Fibroblast of lung (primary cell): ENCODE measurements around the gene ATG14. TPM values are rescaled to one million over a fixed set of nuclear protein-coding genes. Genes with fewer than 3 reads are reported as not detected.

Source experiments
- DNase-seq, 2 donors: peaks; one replicate each; pipeline versions ENCODE4 v3.0.0 to v3.0.0-alpha.2; 2010; ENCODE audit warnings: low read depth in 2 of 2
- H2AFZ ChIP-seq: 2 replicates; pipeline ENCODE4 v1.5.1; 2012; ENCODE audit warnings: low read length, control low read depth, inconsistent platforms
- H3K27ac ChIP-seq: 2 replicates; pipeline ENCODE4 v1.5.1; 2011; ENCODE audit warnings: low read length, control low read depth; ENCODE audit not compliant: insufficient read depth
- H3K27me3 ChIP-seq: 2 replicates; pipeline ENCODE4 v1.5.1; 2011; ENCODE audit warnings: mild to moderate bottlenecking, low read length; ENCODE audit not compliant: control insufficient read depth, insufficient read depth
- H3K36me3 ChIP-seq: 2 replicates; pipeline ENCODE4 v1.5.1; 2011; ENCODE audit warnings: low read length; ENCODE audit not compliant: control insufficient read depth, insufficient read depth
- H3K4me1 ChIP-seq: 2 replicates; pipeline ENCODE4 v1.5.1; 2011; ENCODE audit warnings: low read length; ENCODE audit not compliant: control insufficient read depth, insufficient read depth; ENCODE audit errors: extremely low read depth
- H3K4me2 ChIP-seq: 2 replicates; pipeline ENCODE4 v1.5.1; 2011; ENCODE audit warnings: low read length, control low read depth; ENCODE audit not compliant: insufficient read depth; ENCODE audit errors: extremely low read depth
- H3K4me3 ChIP-seq, 4 experiments: fragments of 200-600 bp in 1 of 4; sonication (generic) in 1 of 4; replicated peaks in 1 of 4; 2 replicates each; pipeline ENCODE4 v1.5.1; 2011 to 2016; ENCODE audit warnings: low read length in 4 of 4, low read depth in 3 of 4, mild to moderate bottlenecking in 3 of 4, control low read depth in 2 of 4, inconsistent platforms in 1 of 4, mixed read lengths in 1 of 4; ENCODE audit not compliant: insufficient read depth in 1 of 4; ENCODE audit errors: control extremely low read depth in 1 of 4
- H3K79me2 ChIP-seq: 2 replicates; pipeline ENCODE4 v1.5.1; 2012; ENCODE audit warnings: mild to moderate bottlenecking, low read length, inconsistent platforms; ENCODE audit not compliant: control insufficient read depth, insufficient read depth
- H3K9ac ChIP-seq: 2 replicates; pipeline ENCODE4 v1.5.1; 2011; ENCODE audit warnings: mild to moderate bottlenecking, low read length, control low read depth; ENCODE audit not compliant: insufficient read depth
- H3K9me3 ChIP-seq: 2 replicates; pipeline ENCODE4 v1.5.1; 2012; ENCODE audit warnings: low read depth, low read length; ENCODE audit not compliant: control insufficient read depth, insufficient read depth
- H4K20me1 ChIP-seq: 2 replicates; pipeline ENCODE4 v1.5.1; 2011; ENCODE audit warnings: low read length; ENCODE audit not compliant: control insufficient read depth, insufficient read depth; ENCODE audit errors: extremely low read depth
- CTCF ChIP-seq, 2 donors: IDR thresholded peaks in 1 of 2; conservative IDR thresholded peaks in 1 of 2; 1 replicate in 1 of 2; 2 replicates in 1 of 2; pipeline ENCODE4 v1.5.1; 2011 to 2012; ENCODE audit warnings: low read length in 2 of 2, control low read depth in 1 of 2, inconsistent platforms in 1 of 2, low read depth in 1 of 2, mild to moderate bottlenecking in 1 of 2
- EZH2 ChIP-seq: IDR thresholded peaks from 2 replicates; pipeline ENCODE4 v1.5.1; 2012; ENCODE audit warnings: low read length, control low read depth, mild to moderate bottlenecking; ENCODE audit errors: missing control alignments
- polyA plus RNA-seq, 2 donors: library from polyadenylated mRNA; depleted of rRNA in 1 of 2; stranded (reverse) in 1 of 2; unstranded in 1 of 2; fragments of >200 nt; gene quantifications; 2 replicates each; pipeline ENCODE4 v1.2.1, GENCODE V29; 2011 to 2012; ENCODE audit warnings: missing spikeins in 1 of 2
- total RNA-seq: library from RNA; depleted of rRNA; stranded (reverse); fragments of >200 nt; gene quantifications from 2 replicates; pipeline ENCODE4 v1.2.1, GENCODE V29; 2014

Gene ATG14
- total and polyA plus RNA-seq, 2 donors (not counting 1 experiment from before 2014, with no cell fraction given): 9.9 to 21.6 TPM

- H2AFZ ChIP-seq: no peak overlapping the region
- H3K4me3 ChIP-seq: peak overlapping the region in 1 of 4 experiments; percentile 1
Observed at GRCh38 chr14:55454264-55455002, 42.8 kb upstream of the ATG14 start.

GRCh38 chr14:55451950-55452349, 40.3 kb upstream of the ATG14 start:
- Histone ChIP-seq H3K4me1 (peaks cover 19% of the 10 kb centered on the region), H3K79me2 (no peaks in the 10 kb centered on the region), H3K9me3 (no peaks in the 10 kb centered on the region), H3K27me3 (no peaks in the 10 kb centered on the region), H2AFZ (no peak overlapping the region), H3K4me3 (no peak overlapping the region), H4K20me1 (no peaks in the 10 kb centered on the region), H3K36me3 (no peaks in the 10 kb centered on the region), H3K9ac (no peak overlapping the region), H3K4me2 (no peak overlapping the region), H3K27ac (no peak overlapping the region)
- DNase-seq: no peak
- TF ChIP-seq CTCF (conservative IDR thresholded peaks at IDR 0.05 in 1 of 2, IDR thresholded peaks at IDR 0.05 in 1 of 2; ENCODE audit: low read depth in 1 of 2, low read length in 2 of 2) (no peak), EZH2 (no peak)

More at GRCh38 chr14:55454264-55455002, 42.8 kb upstream of the ATG14 start:
- peak; percentile 73 to 89 for DNase-seq
- H3K27me3 ChIP-seq: no peaks in the 10 kb centered on the region
- H3K36me3 ChIP-seq: no peaks in the 10 kb centered on the region
- TF ChIP-seq CTCF (conservative IDR thresholded peaks at IDR 0.05 in 1 of 2, IDR thresholded peaks at IDR 0.05 in 1 of 2; ENCODE audit: low read depth in 1 of 2, low read length in 2 of 2) (no peak), EZH2 (no peak)
- H3K27ac ChIP-seq: no peak overlapping the region
- H3K4me2 ChIP-seq: no peak overlapping the region
- H3K4me1 ChIP-seq: peaks cover 11% of the 10 kb centered on the region
- H4K20me1 ChIP-seq: no peaks in the 10 kb centered on the region
- H3K79me2 ChIP-seq: no peaks in the 10 kb centered on the region
- no peak overlapping the region for H3K9ac ChIP-seq
- no peaks in the 10 kb centered on the region for H3K9me3 ChIP-seq

- no peak overlapping the region for H3K4me2 ChIP-seq
- H3K9me3 ChIP-seq: no peaks in the 10 kb centered on the region
- H3K79me2 ChIP-seq: no peaks in the 10 kb centered on the region
- TF ChIP-seq EZH2: no peak
- TF ChIP-seq CTCF (conservative IDR thresholded peaks at IDR 0.05 in 1 of 2, IDR thresholded peaks at IDR 0.05 in 1 of 2; ENCODE audit: low read depth in 1 of 2, low read length in 2 of 2): no peak
- no peak overlapping the region for H3K9ac ChIP-seq
- H3K27me3 ChIP-seq: no peaks in the 10 kb centered on the region
- H3K4me3 ChIP-seq: no peak overlapping the region
- no peaks in the 10 kb centered on the region for H3K36me3 ChIP-seq
- H4K20me1 ChIP-seq: no peaks in the 10 kb centered on the region
- no peak overlapping the region for H2AFZ ChIP-seq
- no peak overlapping the region for H3K27ac ChIP-seq
- no peak for DNase-seq
- H3K4me1 ChIP-seq: peaks cover 24% of the 10 kb centered on the region
Observed at GRCh38 chr14:55451398-55451797, 39.8 kb upstream of the ATG14 start.
